GM12873 (cell line): Measurements from ENCODE around the gene AQP12B.

ENCODE experiments used
- CTCF ChIP-seq: IDR thresholded peaks from 2 replicates; pipeline ENCODE4 v1.5.1; 2012; ENCODE audit warnings: low read depth, mild to moderate bottlenecking, moderate library complexity, low read length, control low read depth; ENCODE audit not compliant: insufficient read depth; ENCODE audit errors: missing control alignments

The AQP12B gene

GRCh38 chr2:240722376-240722775 is 39.7 kb upstream of the AQP12B start:
- TF ChIP-seq CTCF, result no peak

GRCh38 chr2:240721596-240722180 is 39.0 kb upstream of the AQP12B start:
- TF ChIP-seq CTCF, result no peak

- TF ChIP-seq CTCF, result no peak
Observed at GRCh38 chr2:240720686-240721595, 38.3 kb upstream of the AQP12B start.

- no peak for TF ChIP-seq CTCF
Observed at GRCh38 chr2:240719676-240720545, 37.2 kb upstream of the AQP12B start.

GRCh38 chr2:240718896-240719490 is 36.3 kb upstream of the AQP12B start:
- TF ChIP-seq CTCF, result no peak

- no peak for TF ChIP-seq CTCF
Observed at GRCh38 chr2:240717681-240718581, 35.2 kb upstream of the AQP12B start.
